HG03378 (cell line): Measurements from ENCODE around the gene PCDHB16.
"Not testable (repeated sequence)": the region's sequence is repeated elsewhere in the genome, so short reads cannot be mapped to it uniquely, and the experiment has no call there.

Source experiments
- ATAC-seq: cut with Tn5 transposase; IDR thresholded peaks from one replicate; pipeline ENCODE4 v1.9.1; 2021; ENCODE audit warnings: mild to moderate bottlenecking, moderate library complexity; ENCODE audit not compliant: unreplicated experiment

Gene PCDHB16

DNA sequence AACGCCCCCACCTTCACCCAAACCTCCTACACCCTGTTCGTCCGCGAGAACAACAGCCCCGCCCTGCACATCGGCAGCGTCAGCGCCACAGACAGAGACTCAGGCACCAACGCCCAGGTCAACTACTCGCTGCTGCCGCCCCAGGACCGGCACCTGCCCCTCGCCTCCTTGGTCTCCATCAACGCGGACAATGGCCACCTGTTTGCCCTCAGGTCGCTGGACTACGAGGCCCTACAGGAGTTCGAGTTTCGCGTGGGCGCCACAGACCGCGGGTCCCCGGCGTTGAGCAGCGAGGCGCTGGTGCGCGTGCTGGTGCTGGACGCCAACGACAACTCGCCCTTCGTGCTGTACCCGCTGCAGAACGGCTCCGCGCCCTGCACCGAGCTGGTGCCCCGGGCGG, 42.7 kb downstream of the PCDHB16 start:
- not testable (repeated sequence) for ATAC-seq

- not testable (repeated sequence) for ATAC-seq
These were observed 43.2 kb downstream of the PCDHB16 start for GRCh38 chr5:141225421-141225820.

DNA sequence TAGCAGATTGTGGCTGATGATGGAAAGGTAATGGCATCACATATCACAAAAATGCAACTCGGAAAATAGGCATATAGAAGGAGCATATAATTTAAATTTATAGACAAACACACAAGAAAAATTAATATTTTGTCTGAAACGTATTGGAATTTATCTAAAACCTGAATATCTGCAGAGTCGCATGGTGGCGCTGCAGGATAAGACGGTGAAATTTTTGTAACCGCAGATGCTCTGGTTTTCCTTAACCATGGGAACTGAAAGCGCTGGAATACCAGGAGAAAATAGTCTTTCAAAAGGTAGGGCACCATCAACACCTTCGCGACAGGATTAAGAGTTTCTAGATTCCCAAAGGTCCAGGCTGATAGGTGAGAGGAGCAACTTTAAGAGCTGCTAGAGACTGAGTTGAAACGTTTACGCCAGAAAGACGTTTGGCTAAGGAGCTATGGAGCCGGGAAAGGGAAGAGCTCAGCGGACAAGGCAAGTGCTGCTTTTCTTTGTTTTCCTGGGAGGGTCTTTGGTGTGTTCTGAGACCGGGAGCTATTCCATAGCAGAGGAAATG, 52.0 kb downstream of the PCDHB16 start:
- no peak for ATAC-seq
